CD8-positive, alpha-beta memory T cell (primary cell): ENCODE measurements around the gene MORC2. TPM values are rescaled to one million over a fixed set of nuclear protein-coding genes. Genes with fewer than 3 reads are reported as not detected.

Experiments used
- CTCF ChIA-PET: fragments of 350-600 bp; sonication (Branson Sonifier 250); formaldehyde crosslinking; loops from one replicate; lab custom pipeline; 2021; ENCODE audit warnings: antibody characterized with exemption; lab: Charles Lee
- POLR2A ChIA-PET: fragments of 350-600 bp; sonication (Branson Sonifier 250); formaldehyde crosslinking; loops from one replicate; lab custom pipeline; 2021; ENCODE audit warnings: antibody characterized with exemption; lab: Charles Lee
- DNase-seq, 5 donors: peaks; one replicate each; pipeline versions ENCODE4 v3.0.0 to v3.0.0-alpha.2; 2020 to 2022; ENCODE audit warnings: mixed read lengths in 1 of 5
- H3K27ac ChIP-seq: one replicate; pipeline ENCODE4 v1.7.0; 2013; ENCODE audit warnings: low read depth, mild to moderate bottlenecking, low read length, moderate library complexity
- H3K27me3 ChIP-seq: 2 replicates; pipeline ENCODE4 v1.7.0; 2013; ENCODE audit warnings: low read length, mild to moderate bottlenecking; ENCODE audit not compliant: insufficient read depth, poor library complexity, severe bottlenecking
- H3K36me3 ChIP-seq: 2 replicates; pipeline ENCODE4 v1.7.0; 2013; ENCODE audit warnings: mild to moderate bottlenecking, low read length, moderate library complexity; ENCODE audit not compliant: insufficient read depth
- H3K4me1 ChIP-seq: 2 replicates; pipeline ENCODE4 v1.7.0; 2013; ENCODE audit warnings: mild to moderate bottlenecking, low read length, moderate library complexity; ENCODE audit not compliant: insufficient read depth
- H3K4me3 ChIP-seq: 2 replicates; pipeline ENCODE4 v1.7.0; 2013; ENCODE audit warnings: mild to moderate bottlenecking, low read length
- H3K9me3 ChIP-seq: 2 replicates; pipeline ENCODE4 v1.7.0; 2013; ENCODE audit warnings: mild to moderate bottlenecking, low read length
- H3K27ac Mint-ChIP-seq, 8 donors: one replicate each; pipeline ENCODE4 v1.8.0; 2020 to 2021; ENCODE audit warnings: mixed read lengths in 8 of 8, mild to moderate bottlenecking in 6 of 8, inconsistent platforms in 3 of 8, moderate library complexity in 3 of 8
- H3K27me3 Mint-ChIP-seq, 2 donors: one replicate each; pipeline ENCODE4 v1.8.0; 2020 to 2021; ENCODE audit warnings: mixed read lengths in 2 of 2, mild to moderate bottlenecking in 1 of 2, moderate library complexity in 1 of 2
- H3K36me3 Mint-ChIP-seq, 3 donors: one replicate each; pipeline ENCODE4 v1.8.0; 2020 to 2021; ENCODE audit warnings: mixed read lengths in 3 of 3, inconsistent platforms in 1 of 3, mild to moderate bottlenecking in 1 of 3
- H3K4me1 Mint-ChIP-seq, 3 donors: one replicate each; pipeline ENCODE4 v1.8.0; 2020 to 2021; ENCODE audit warnings: mixed read lengths in 3 of 3, inconsistent platforms in 1 of 3, mild to moderate bottlenecking in 1 of 3
- H3K4me3 Mint-ChIP-seq, 7 donors: one replicate each; pipeline ENCODE4 v1.8.0; 2020 to 2021; ENCODE audit warnings: mixed read lengths in 7 of 7, mild to moderate bottlenecking in 6 of 7, moderate library complexity in 4 of 7, inconsistent platforms in 2 of 7
- H3K9me3 Mint-ChIP-seq, 5 donors: one replicate each; pipeline ENCODE4 v1.8.0; 2020 to 2022; ENCODE audit warnings: mixed read lengths in 5 of 5, mild to moderate bottlenecking in 3 of 5, moderate library complexity in 2 of 5, inconsistent platforms in 1 of 5
- polyA plus RNA-seq: library from polyadenylated mRNA; unstranded; fragments of 300-500 nt; fragmentation: Illumina TruSeq; gene quantifications from one replicate; pipeline ENCODE4 v1.2.3, GENCODE V29; 2021
- total RNA-seq, 2 experiments: library from RNA; stranded (reverse); gene quantifications; one replicate each; pipeline ENCODE4 v1.2.3, GENCODE V29; 2021

The MORC2 gene
- total and polyA plus RNA-seq, 3 experiments from 2014 or later, result 13.0 to 29.9 (median 28.7) TPM

- peak overlapping the region in 3 of 8 donors; percentile 51 to 56 (median 54) for H3K27ac Mint-ChIP-seq
- Histone ChIP-seq H3K27ac (no peak overlapping the region), H3K36me3 (peaks cover 62% of the 10 kb centered on the region), H3K4me3 (no peak overlapping the region), H3K9me3 (no peaks in the 10 kb centered on the region), H3K27me3 (no peaks in the 10 kb centered on the region), H3K4me1 (peaks cover 24% of the 10 kb centered on the region)
- peaks cover 13 to 85% (median 30%) of the 10 kb centered on the region in 3 donors for H3K36me3 Mint-ChIP-seq
- POLR2A ChIA-PET, result no interaction called here
- H3K9me3 Mint-ChIP-seq, result no peaks in the 10 kb centered on the region
- no peak for DNase-seq
- peaks cover 9 to 21% (median 16%) of the 10 kb centered on the region in 3 donors for H3K4me1 Mint-ChIP-seq
- CTCF ChIA-PET, result no interaction called here
- H3K4me3 Mint-ChIP-seq, result no peak overlapping the region
- peaks cover 0 to 1% of the 10 kb centered on the region in 2 donors for H3K27me3 Mint-ChIP-seq
These were observed 40.2 kb downstream of the MORC2 start for GRCh38 chr22:30928401-30928800.

- Mint-ChIP-seq H3K9me3 (no peaks in the 10 kb centered on the region), H3K4me3 (no peak overlapping the region), H3K27me3 (peaks cover 0 to 1% of the 10 kb centered on the region in 2 donors), H3K4me1 (peaks cover 9 to 19% (median 14%) of the 10 kb centered on the region in 3 donors), H3K27ac (no peak overlapping the region), H3K36me3 (peaks cover 13 to 79% (median 28%) of the 10 kb centered on the region in 3 donors)
- POLR2A ChIA-PET, result interaction anchor here (0.5 kb wide), 1 partner anchor 1083 kb away, joined by 12 read pairs; no protein-coding TSS in a partner anchor
- DNase-seq, result no peak
- CTCF ChIA-PET, result no interaction called here
- no peaks in the 10 kb centered on the region for H3K27me3 ChIP-seq
- H3K36me3 ChIP-seq, result peaks cover 56% of the 10 kb centered on the region
- H3K4me1 ChIP-seq, result peaks cover 24% of the 10 kb centered on the region
- H3K27ac ChIP-seq, result no peak overlapping the region
- H3K4me3 ChIP-seq, result no peak overlapping the region
- no peaks in the 10 kb centered on the region for H3K9me3 ChIP-seq
These were observed 40.8 kb downstream of the MORC2 start for GRCh38 chr22:30927806-30928205.

- ChIA-PET CTCF (no interaction called here), POLR2A (no interaction called here)
- Histone ChIP-seq H3K36me3 (peaks cover 45% of the 10 kb centered on the region), H3K4me1 (peaks cover 20% of the 10 kb centered on the region), H3K27me3 (no peaks in the 10 kb centered on the region), H3K27ac (no peak overlapping the region), H3K4me3 (no peak overlapping the region), H3K9me3 (no peaks in the 10 kb centered on the region)
- peaks cover 0 to 3% (median 0%) of the 10 kb centered on the region in 5 donors for H3K9me3 Mint-ChIP-seq
- no peak for DNase-seq
- peaks cover 9 to 70% (median 25%) of the 10 kb centered on the region in 3 donors for H3K36me3 Mint-ChIP-seq
- H3K27me3 Mint-ChIP-seq, result peaks cover 0 to 1% of the 10 kb centered on the region in 2 donors
- no peak overlapping the region for H3K4me3 Mint-ChIP-seq
- peaks cover 10 to 18% (median 14%) of the 10 kb centered on the region in 3 donors for H3K4me1 Mint-ChIP-seq
- peak overlapping the region in 6 of 8 donors; percentile 14 to 75 (median 26) for H3K27ac Mint-ChIP-seq
These were observed 41.9 kb downstream of the MORC2 start for GRCh38 chr22:30926706-30927105.

DNA sequence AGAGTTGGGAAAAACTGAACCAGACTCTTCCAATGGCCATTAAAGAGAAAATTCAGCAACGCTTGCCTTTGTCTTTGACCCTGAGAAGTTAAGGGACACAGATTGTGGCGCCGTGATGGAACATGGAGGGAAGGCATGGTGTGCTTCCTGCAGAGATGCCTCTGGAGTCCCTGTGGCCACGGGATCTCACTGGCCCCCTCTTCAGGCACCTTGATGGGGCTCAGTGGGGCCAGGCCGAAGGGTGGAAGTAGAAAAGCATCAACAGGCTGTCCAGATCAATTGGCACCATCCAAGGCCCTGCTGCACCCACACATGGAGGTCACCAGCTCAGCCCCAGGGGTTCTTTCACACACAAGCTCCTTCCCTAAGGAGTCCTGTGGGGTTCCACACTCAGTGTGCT, 42.9 kb downstream of the MORC2 start:
- Mint-ChIP-seq H3K9me3 (peaks cover 0 to 3% (median 0%) of the 10 kb centered on the region in 5 donors), H3K4me1 (peaks cover 11 to 14% (median 14%) of the 10 kb centered on the region in 3 donors), H3K36me3 (peaks cover 2 to 60% (median 18%) of the 10 kb centered on the region in 3 donors), H3K27me3 (peaks cover 0 to 1% of the 10 kb centered on the region in 2 donors), H3K27ac (peak overlapping the region in 4 of 8 donors; percentile 14 to 74 (median 42)), H3K4me3 (no peak overlapping the region)
- Histone ChIP-seq H3K4me1 (peaks cover 20% of the 10 kb centered on the region), H3K4me3 (no peak overlapping the region), H3K9me3 (no peaks in the 10 kb centered on the region), H3K36me3 (peaks cover 35% of the 10 kb centered on the region), H3K27me3 (no peaks in the 10 kb centered on the region), H3K27ac (no peak overlapping the region)
- POLR2A ChIA-PET, result interaction anchor here (0.6 kb wide), 1 partner anchor 53 kb away, joined by 4 read pairs; no protein-coding TSS in a partner anchor
- CTCF ChIA-PET, result no interaction called here
- DNase-seq, result no peak

DNA sequence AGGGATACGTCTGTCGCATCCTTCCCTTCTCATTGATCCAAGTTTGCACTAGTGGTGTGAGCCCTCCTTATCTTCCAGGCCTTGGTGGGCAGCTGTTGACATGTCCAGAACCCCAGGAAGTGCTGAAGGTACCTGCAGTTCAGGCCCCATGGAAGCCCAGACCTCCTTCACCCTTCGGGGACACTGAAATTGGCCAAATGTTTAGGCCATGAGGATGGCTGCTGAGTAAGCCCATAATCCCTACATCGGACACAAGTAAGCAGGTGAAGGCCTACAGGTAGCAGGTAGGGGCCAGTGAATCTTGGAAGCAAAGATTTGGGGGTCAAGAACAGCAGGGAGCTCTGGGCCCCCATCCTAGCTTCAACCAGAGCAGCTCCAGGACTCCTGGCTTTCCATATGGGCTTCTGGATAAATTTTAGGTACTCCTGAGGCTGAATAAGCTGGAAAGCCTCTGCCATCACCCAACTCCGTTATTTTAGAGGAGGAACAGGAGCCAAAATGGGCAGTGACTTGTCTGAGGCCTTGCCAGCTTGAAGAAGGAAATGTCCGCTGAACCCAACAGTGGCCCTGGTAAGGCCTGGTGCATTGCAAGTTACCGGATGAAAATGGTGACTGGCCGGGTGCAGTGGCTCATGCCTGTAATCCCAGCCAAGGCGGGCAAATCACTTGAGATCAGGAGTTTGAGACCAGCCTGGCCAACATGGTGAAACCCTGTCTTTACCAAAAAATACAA, 45.2 kb downstream of the MORC2 start:
- Mint-ChIP-seq H3K27ac (peak overlapping the region in 5 of 8 donors; percentile 12 to 86 (median 63)), H3K36me3 (peaks cover 0 to 40% (median 13%) of the 10 kb centered on the region in 3 donors), H3K4me1 (peaks cover 12 to 31% (median 14%) of the 10 kb centered on the region in 3 donors), H3K4me3 (peak overlapping the region in 1 of 7 donors; percentile 46), H3K27me3 (peaks cover 0 to 1% of the 10 kb centered on the region in 2 donors), H3K9me3 (peaks cover 0 to 3% (median 0%) of the 10 kb centered on the region in 5 donors)
- Histone ChIP-seq H3K27ac (no peak overlapping the region), H3K27me3 (no peaks in the 10 kb centered on the region), H3K4me3 (no peak overlapping the region), H3K36me3 (peaks cover 18% of the 10 kb centered on the region), H3K4me1 (peaks cover 22% of the 10 kb centered on the region), H3K9me3 (no peaks in the 10 kb centered on the region)
- no peak for DNase-seq
- POLR2A ChIA-PET, result interaction anchor here (0.6 to 2.5 kb wide), 3 partner anchors 17 to 288 kb away, joined by 3 to 17 read pairs (median 8); partner anchors contain the start of genes MORC2 and TUG1
- CTCF ChIA-PET, result interaction anchor here (0.9 to 4.3 kb wide), 3 partner anchors 18 to 289 kb away, joined by 3 to 42 read pairs (median 3); partner anchors contain the start of gene SLC35E4

GRCh38 chr22:30922151-30922611, 46.4 kb downstream of the MORC2 start:
- peaks cover 12 to 31% (median 14%) of the 10 kb centered on the region in 3 donors for H3K4me1 Mint-ChIP-seq
- peak; percentile 70 to 92 (median 81) for DNase-seq
- peak overlapping the region; percentile 75 to 93 (median 82) for H3K4me3 Mint-ChIP-seq
- H3K27ac Mint-ChIP-seq, result peak overlapping the region; percentile 54 to 98 (median 83)
- H3K27me3 Mint-ChIP-seq, result no peaks in the 10 kb centered on the region
- H3K9me3 ChIP-seq, result no peaks in the 10 kb centered on the region
- peaks cover 22% of the 10 kb centered on the region for H3K4me1 ChIP-seq
- POLR2A ChIA-PET, result interaction anchor here (0.7 to 2.5 kb wide), 6 partner anchors 18 to 287 kb away, joined by 3 to 17 read pairs (median 7); partner anchors contain the start of genes MORC2, SELENOM, SLC35E4 and TUG1
- peaks cover 0 to 3% (median 0%) of the 10 kb centered on the region in 5 donors for H3K9me3 Mint-ChIP-seq
- H3K27me3 ChIP-seq, result no peaks in the 10 kb centered on the region
- peaks cover 6% of the 10 kb centered on the region for H3K36me3 ChIP-seq
- H3K27ac ChIP-seq, result peak overlapping the region; percentile 9
- H3K36me3 Mint-ChIP-seq, result peaks cover 0 to 31% (median 7%) of the 10 kb centered on the region in 3 donors
- CTCF ChIA-PET, result interaction anchor here (0.6 to 4.3 kb wide), 9 partner anchors 20 to 289 kb away, joined by 3 to 42 read pairs (median 3); partner anchors contain the start of genes MORC2, SLC35E4 and TUG1
- peak overlapping the region; percentile 44 for H3K4me3 ChIP-seq

DNA sequence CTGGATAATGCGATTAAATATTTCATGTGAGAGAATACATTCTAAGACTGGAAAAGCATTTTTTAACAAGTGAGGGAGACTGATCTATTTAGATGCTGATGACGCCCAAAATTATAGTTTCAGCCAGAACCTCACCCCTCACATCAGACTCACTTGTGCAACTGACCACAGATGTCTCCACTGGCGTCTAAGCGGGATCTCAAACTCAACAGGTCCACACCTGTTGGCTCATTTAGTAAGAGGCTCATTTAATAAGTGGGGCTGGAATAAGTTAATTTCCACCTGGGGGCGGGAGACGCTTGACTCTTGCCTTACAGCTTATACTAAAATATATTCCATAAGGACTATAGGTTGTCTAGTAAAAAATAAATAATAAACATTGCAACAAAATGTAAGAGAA, 47.5 kb downstream of the MORC2 start:
- POLR2A ChIA-PET, result interaction anchor here (1.0 to 2.3 kb wide), 4 partner anchors 48 to 286 kb away, joined by 3 to 17 read pairs (median 4); partner anchors contain the start of genes MORC2, RNF185, SLC35E4 and TUG1
- no peak overlapping the region for H3K27ac ChIP-seq
- no peaks in the 10 kb centered on the region for H3K9me3 ChIP-seq

More for the DNA sequence above, 47.5 kb downstream of the MORC2 start:
- peak overlapping the region in 7 of 8 donors; percentile 46 to 91 (median 76) for H3K27ac Mint-ChIP-seq
- CTCF ChIA-PET, result interaction anchor here (0.6 to 4.3 kb wide), 9 partner anchors 10 to 1679 kb away, joined by 3 to 42 read pairs (median 5); partner anchors contain the start of genes MORC2, SLC35E4 and TUG1
- peaks cover 22% of the 10 kb centered on the region for H3K4me1 ChIP-seq
- peaks cover 12 to 31% (median 14%) of the 10 kb centered on the region in 3 donors for H3K4me1 Mint-ChIP-seq
- no peaks in the 10 kb centered on the region for H3K27me3 Mint-ChIP-seq
- no peaks in the 10 kb centered on the region for H3K27me3 ChIP-seq
- H3K4me3 ChIP-seq, result peak overlapping the region; percentile 44
- peaks cover 0 to 3% (median 0%) of the 10 kb centered on the region in 5 donors for H3K9me3 Mint-ChIP-seq
- H3K36me3 ChIP-seq, result no peaks in the 10 kb centered on the region
- peaks cover 0 to 25% (median 4%) of the 10 kb centered on the region in 3 donors for H3K36me3 Mint-ChIP-seq
- no peak for DNase-seq
- H3K4me3 Mint-ChIP-seq, result peak overlapping the region; percentile 75 to 93 (median 82)
